Measurements from ENCODE around the gene CSTPP1.
"Not testable (repeated sequence)": the region's sequence is repeated elsewhere in the genome, so short reads cannot be mapped to it uniquely, and the experiment has no call there.

CSTPP1 gene

GRCh38 chr11:47055534-47055933, 119.0 kb downstream of the CSTPP1 start:
- DNase-seq: no peak

GRCh38 chr11:47056261-47056915, 119.8 kb downstream of the CSTPP1 start:
- peak; percentile 68 for DNase-seq

GRCh38 chr11:47057365-47057764, 120.8 kb downstream of the CSTPP1 start:
- DNase-seq: no peak

- DNase-seq: peak; percentile 16
These were observed 124.2 kb downstream of the CSTPP1 start for GRCh38 chr11:47060807-47061206.

GRCh38 chr11:47061429-47062178, 125.0 kb downstream of the CSTPP1 start:
- no peak for DNase-seq

GRCh38 chr11:47062736-47063135, 126.2 kb downstream of the CSTPP1 start:
- DNase-seq: no peak

GRCh38 chr11:47067401-47067800, 130.8 kb downstream of the CSTPP1 start:
- no peak for DNase-seq

- DNase-seq: no peak
These were observed 134.2 kb downstream of the CSTPP1 start for GRCh38 chr11:47070769-47071168.

- no peak for DNase-seq
These were observed 134.8 kb downstream of the CSTPP1 start for GRCh38 chr11:47071341-47071740.

- DNase-seq: no peak
These were observed 135.3 kb downstream of the CSTPP1 start for GRCh38 chr11:47071791-47072261.

- peak; percentile 2 for DNase-seq
These were observed 142.4 kb downstream of the CSTPP1 start for GRCh38 chr11:47078751-47079521.

- not testable (repeated sequence) for DNase-seq
These were observed 144.2 kb downstream of the CSTPP1 start for GRCh38 chr11:47080775-47081174.

- peak; percentile 86 for DNase-seq
These were observed 147.4 kb downstream of the CSTPP1 start for GRCh38 chr11:47083913-47084312.

GRCh38 chr11:47087801-47088200, 151.2 kb downstream of the CSTPP1 start:
- DNase-seq: no peak

- no peak for DNase-seq
These were observed 157.0 kb downstream of the CSTPP1 start for GRCh38 chr11:47093541-47093940.

- DNase-seq: not testable (repeated sequence)
These were observed 160.3 kb downstream of the CSTPP1 start for GRCh38 chr11:47096871-47097270.

- DNase-seq: not testable (repeated sequence)
These were observed 161.7 kb downstream of the CSTPP1 start for GRCh38 chr11:47098223-47098622.

- no peak for DNase-seq
These were observed 162.8 kb downstream of the CSTPP1 start for GRCh38 chr11:47099214-47099917.

GRCh38 chr11:47099918-47100315, 163.4 kb downstream of the CSTPP1 start:
- no peak for DNase-seq

GRCh38 chr11:47101406-47101805, 164.8 kb downstream of the CSTPP1 start:
- DNase-seq: no peak

- DNase-seq: no peak
These were observed 167.8 kb downstream of the CSTPP1 start for GRCh38 chr11:47104261-47104950.

GRCh38 chr11:47105541-47105940, 169.0 kb downstream of the CSTPP1 start:
- no peak for DNase-seq
